ENCODE results near the gene GSTA4. TPM values are rescaled to one million over a fixed set of nuclear protein-coding genes. Genes with fewer than 3 reads are reported as not detected.

The GSTA4 gene
- total and polyA plus RNA-seq, 2 experiments from 2014 or later = 26.5 to 37.9 TPM

DNA sequence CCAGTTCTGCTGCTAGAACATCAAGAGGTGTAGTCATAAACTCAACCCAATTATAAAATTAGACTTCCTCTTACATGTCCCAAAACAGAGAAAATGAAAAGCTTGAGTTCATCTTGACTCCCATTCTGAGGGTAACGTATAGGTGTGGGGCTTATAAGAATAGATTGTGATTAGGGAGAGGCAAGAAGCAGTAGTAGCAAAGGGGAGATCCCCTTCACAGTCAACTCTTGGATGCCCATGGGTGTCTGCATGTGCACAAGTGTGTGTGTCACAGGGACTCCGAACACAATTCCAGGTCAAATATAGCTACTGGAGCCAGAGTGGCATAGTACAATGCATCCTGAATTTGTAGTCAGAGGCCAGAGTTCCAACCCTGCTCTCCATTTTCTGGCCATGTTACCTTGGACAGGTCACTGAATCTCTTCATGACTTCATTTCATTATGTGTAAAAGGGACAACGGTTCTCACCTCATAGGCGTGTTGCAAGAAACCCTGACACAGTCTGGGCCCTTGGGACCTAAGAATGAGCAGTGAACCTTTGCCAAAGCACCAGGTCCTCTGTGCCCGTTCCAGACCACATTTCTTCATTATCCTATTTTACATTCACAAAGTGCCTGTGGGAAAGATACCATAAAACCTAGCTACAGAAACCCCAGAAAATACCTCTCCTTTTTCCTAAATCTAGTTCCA lies 11.8 kb downstream of the GSTA4 start:
- H3K27ac ChIP-seq = no peak overlapping the region
- no peak overlapping the region for H2AFZ ChIP-seq
- no peaks in the 10 kb centered on the region for H4K20me1 ChIP-seq (ENCODE audit: insufficient read depth)
- no peaks in the 10 kb centered on the region for H3F3A ChIP-seq (ENCODE audit: insufficient read depth)
- 85 to 92% methylated on average over 5 of the region's 5 CpGs for WGBS, 2 experiments (ENCODE audit: low coverage in 1 of 2, low lambda C conversion rate in 2 of 2, missing lambda C conversion rate in 2 of 2)
- no peak overlapping the region for H3K9ac ChIP-seq
- no peaks in the 10 kb centered on the region for H3K79me2 ChIP-seq (ENCODE audit: insufficient read depth)
- 0 out of 2 replicates have a peak, but pooled peaks cover 11% of the 10 kb centered on the region for H3K36me3 ChIP-seq (ENCODE audit: low read depth)
- no peak overlapping the region for H3K4me2 ChIP-seq (ENCODE audit: unreplicated experiment)
- H3K4me1 ChIP-seq (ENCODE audit: insufficient read depth) = 0 out of 2 replicates have a peak, but pooled peaks cover 6% of the 10 kb centered on the region
- no peaks in the 10 kb centered on the region for H3K9me3 ChIP-seq (ENCODE audit: low read depth)
- in situ Hi-C loops (cut with MboI) = no loop called here
- H3K9me2 ChIP-seq (ENCODE audit: insufficient read depth) = no peaks in the 10 kb centered on the region
- H3K27me3 ChIP-seq (replicated peaks; ENCODE audit: insufficient read depth) = no peaks in the 10 kb centered on the region
- TF ChIP-seq EZH2phosphoT487 (IDR thresholded peaks at IDR 0.05; ENCODE audit: insufficient read depth, low read depth) (no peak), EZH2 (IDR thresholded peaks at IDR 0.05; ENCODE audit: insufficient read depth, poor library complexity, severe bottlenecking) (no peak)
- DNase-seq = no peak
- H3K4me3 ChIP-seq = no peak overlapping the region

DNA sequence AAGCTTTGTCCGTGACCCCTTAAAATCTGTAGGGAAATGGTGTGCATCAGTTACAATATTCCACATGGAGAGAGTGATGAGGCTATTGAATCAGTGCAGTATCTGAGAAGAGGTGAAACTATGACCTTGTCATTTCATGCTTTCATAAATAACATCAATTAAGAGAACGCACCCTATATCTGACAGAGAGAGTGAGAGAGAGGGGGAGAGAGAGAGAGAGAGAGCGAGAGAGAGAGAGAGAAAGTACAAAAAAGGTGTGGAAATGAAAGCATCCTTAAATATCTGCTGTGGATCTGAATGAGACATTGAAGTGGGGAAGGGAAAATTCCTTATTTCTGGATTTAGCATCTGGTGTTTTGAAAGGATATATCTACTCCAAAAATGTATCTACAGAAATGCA lies 12.4 kb downstream of the GSTA4 start:
- in situ Hi-C loops (cut with MboI) = no loop called here
- DNase-seq = no peak
- no peaks in the 10 kb centered on the region for H3K9me3 ChIP-seq (ENCODE audit: low read depth)
- H3K79me2 ChIP-seq (ENCODE audit: insufficient read depth) = no peaks in the 10 kb centered on the region
- WGBS, 2 experiments (ENCODE audit: low coverage in 1 of 2, low lambda C conversion rate in 2 of 2, missing lambda C conversion rate in 2 of 2) = 95 to 97% methylated on average over 3 of the region's 3 CpGs
- H3K4me1 ChIP-seq (ENCODE audit: insufficient read depth) = 0 out of 2 replicates have a peak, but pooled peaks cover 6% of the 10 kb centered on the region
- TF ChIP-seq EZH2 (IDR thresholded peaks at IDR 0.05; ENCODE audit: insufficient read depth, poor library complexity, severe bottlenecking) (no peak), EZH2phosphoT487 (IDR thresholded peaks at IDR 0.05; ENCODE audit: insufficient read depth, low read depth) (no peak)
- H3K4me2 ChIP-seq (ENCODE audit: unreplicated experiment) = no peak overlapping the region
- 0 out of 2 replicates have a peak, but pooled peaks cover 11% of the 10 kb centered on the region for H3K36me3 ChIP-seq (ENCODE audit: low read depth)
- H3K27me3 ChIP-seq (replicated peaks; ENCODE audit: insufficient read depth) = no peaks in the 10 kb centered on the region
- no peaks in the 10 kb centered on the region for H3K9me2 ChIP-seq (ENCODE audit: insufficient read depth)
- H3F3A ChIP-seq (ENCODE audit: insufficient read depth) = no peaks in the 10 kb centered on the region
- no peaks in the 10 kb centered on the region for H4K20me1 ChIP-seq (ENCODE audit: insufficient read depth)
- no peak overlapping the region for H3K9ac ChIP-seq
- no peak overlapping the region for H2AFZ ChIP-seq
- no peak overlapping the region for H3K4me3 ChIP-seq
- H3K27ac ChIP-seq = no peak overlapping the region

DNA sequence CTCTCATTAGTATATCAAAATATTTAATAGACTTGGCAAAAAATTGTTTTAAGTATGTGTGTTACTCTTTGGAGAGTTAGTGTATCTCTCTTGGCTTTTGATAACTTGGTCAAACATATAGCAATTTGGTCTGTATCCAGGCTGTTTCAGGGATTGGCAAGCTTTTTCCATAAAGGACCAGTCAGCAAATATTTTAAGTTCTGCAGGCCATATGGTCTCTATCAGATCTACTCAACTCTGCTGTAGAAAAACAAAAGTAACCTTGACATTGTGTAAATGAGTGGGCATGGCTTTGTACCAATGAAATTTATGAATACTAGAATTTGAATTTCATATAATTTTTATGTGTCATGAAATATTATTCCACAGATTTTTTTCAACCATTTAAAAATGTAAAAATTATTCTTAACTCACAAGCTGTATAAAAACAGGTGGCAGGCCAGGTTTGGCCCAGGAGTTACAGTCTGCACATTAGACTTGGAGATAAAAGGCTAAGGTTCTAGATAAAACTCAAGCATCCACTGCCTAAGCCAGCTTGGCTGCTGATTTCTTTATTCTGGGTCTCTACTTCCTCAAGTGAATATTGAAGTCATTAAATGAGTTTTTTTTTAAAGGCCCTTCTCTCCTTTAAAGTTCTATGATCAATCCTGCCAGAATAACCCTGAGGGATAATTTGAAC lies 13.7 kb downstream of the GSTA4 start:
- Histone ChIP-seq H3F3A (ENCODE audit: insufficient read depth) (no peaks in the 10 kb centered on the region), H3K4me1 (ENCODE audit: insufficient read depth) (0 out of 2 replicates have a peak, but pooled peaks cover 6% of the 10 kb centered on the region), H3K9me2 (ENCODE audit: insufficient read depth) (no peaks in the 10 kb centered on the region)

DNA sequence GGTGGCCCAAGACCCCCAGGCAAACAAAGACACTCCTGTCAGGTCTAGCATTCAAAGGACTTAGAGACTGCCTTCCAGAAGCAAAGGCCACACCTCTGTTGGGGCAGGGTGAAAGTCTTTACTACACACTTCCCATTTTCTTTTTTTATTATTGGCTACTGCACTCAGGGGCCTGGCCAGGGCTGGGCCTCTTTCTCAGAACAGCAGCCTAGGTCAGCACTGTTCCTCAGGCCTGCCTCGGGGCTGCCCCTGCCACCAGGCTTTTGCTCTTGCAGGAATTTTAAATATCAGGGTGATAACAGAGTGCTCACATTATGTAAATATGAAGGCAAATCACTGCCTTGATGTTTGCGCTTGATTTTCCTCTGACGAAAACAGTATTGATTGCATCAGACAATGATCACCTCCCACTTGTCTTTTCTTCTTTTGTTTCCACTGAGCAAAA lies 18.5 kb downstream of the GSTA4 start:
- 70 to 85% methylated on average over 3 of the region's 3 CpGs for WGBS, 2 experiments (ENCODE audit: low coverage in 1 of 2, low lambda C conversion rate in 2 of 2, missing lambda C conversion rate in 2 of 2)
- in situ Hi-C loops (cut with MboI) = no loop called here
- Histone ChIP-seq H3K4me1 (ENCODE audit: insufficient read depth) (no peaks in the 10 kb centered on the region), H3K79me2 (ENCODE audit: insufficient read depth) (no peaks in the 10 kb centered on the region), H3K36me3 (ENCODE audit: low read depth) (no peaks in the 10 kb centered on the region), H3F3A (ENCODE audit: insufficient read depth) (no peaks in the 10 kb centered on the region), H3K27ac (no peak overlapping the region), H3K9me3 (ENCODE audit: low read depth) (no peaks in the 10 kb centered on the region), H3K9me2 (ENCODE audit: insufficient read depth) (no peaks in the 10 kb centered on the region), H3K4me2 (ENCODE audit: unreplicated experiment) (no peak overlapping the region), H3K9ac (no peak overlapping the region), H2AFZ (no peak overlapping the region), H4K20me1 (ENCODE audit: insufficient read depth) (no peaks in the 10 kb centered on the region), H3K4me3 (no peak overlapping the region), H3K27me3 (replicated peaks; ENCODE audit: insufficient read depth) (no peaks in the 10 kb centered on the region)
- TF ChIP-seq EZH2phosphoT487 (IDR thresholded peaks at IDR 0.05; ENCODE audit: insufficient read depth, low read depth) (no peak), EZH2 (IDR thresholded peaks at IDR 0.05; ENCODE audit: insufficient read depth, poor library complexity, severe bottlenecking) (no peak)
- no peak for DNase-seq

More for the DNA sequence above, 13.7 kb downstream of the GSTA4 start:
- Histone ChIP-seq H3K36me3 (ENCODE audit: low read depth) (0 out of 2 replicates have a peak, but pooled peaks cover 10% of the 10 kb centered on the region), H3K4me2 (ENCODE audit: unreplicated experiment) (no peak overlapping the region), H3K79me2 (ENCODE audit: insufficient read depth) (no peaks in the 10 kb centered on the region), H2AFZ (no peak overlapping the region), H3K27ac (no peak overlapping the region), H3K4me3 (no peak overlapping the region), H3K27me3 (replicated peaks; ENCODE audit: insufficient read depth) (no peaks in the 10 kb centered on the region), H4K20me1 (ENCODE audit: insufficient read depth) (no peaks in the 10 kb centered on the region), H3K9me3 (ENCODE audit: low read depth) (no peaks in the 10 kb centered on the region), H3K9ac (no peak overlapping the region)
- DNase-seq = no peak
- TF ChIP-seq EZH2phosphoT487 (IDR thresholded peaks at IDR 0.05; ENCODE audit: insufficient read depth, low read depth) = no peak
- no peak for TF ChIP-seq EZH2 (IDR thresholded peaks at IDR 0.05; ENCODE audit: insufficient read depth, poor library complexity, severe bottlenecking)
- in situ Hi-C loops (cut with MboI) = no loop called here

All from GM23248 (cell line).